ENCODE measurements around the gene AFDN.

GRCh38 chr6:167861424-167861823 lies 34.7 kb downstream of the AFDN start:
- TF ChIP-seq GATA2 (IDR thresholded peaks at IDR 0.05; ENCODE audit: low read depth, low read length) (no peak), GATA3 (IDR thresholded peaks at IDR 0.05; ENCODE audit: low read depth, low read length) (no peak)

Data from SH-SY5Y (cell line).